OCI-LY7 (cell line): Measurements from ENCODE around the gene GRXCR1. TPM values are rescaled to one million over a fixed set of nuclear protein-coding genes. Genes with fewer than 3 reads are reported as not detected.

ENCODE experiments used
- BruUV-seq: library from RNA; stranded (reverse); fragments of 400-500 nt; replicated peaks from 2 replicates; lab custom pipeline; 2021; lab: Mats Ljungman, UMichigan
- CTCF ChIA-PET: fragments of 300-600 bp; sonication (Branson Sonifier 250); formaldehyde crosslinking; loops from one replicate; lab custom pipeline; 2022; ENCODE audit warnings: antibody characterized with exemption; ENCODE audit not compliant: unreplicated experiment; lab: Charles Lee
- POLR2A ChIA-PET: fragments of 300-600 bp; sonication (Branson Sonifier 250); formaldehyde crosslinking; loops from one replicate; lab custom pipeline; 2022; ENCODE audit warnings: antibody characterized with exemption; lab: Charles Lee
- DNase-seq: peaks from one replicate; pipeline ENCODE4 v3.0.0-alpha.2; 2015; ENCODE audit warnings: low spot score
- H2AFZ ChIP-seq: fragments of 200-600 bp; sonication (generic), shearing (Covaris generic); 2 replicates; pipeline ENCODE4 v1.6.1; 2014; ENCODE audit warnings: mild to moderate bottlenecking, antibody characterized with exemption, low read length, moderate library complexity
- H3K27ac ChIP-seq: fragments of 200-600 bp; sonication (generic); 2 replicates; pipeline ENCODE4 v1.5.1; 2014; ENCODE audit warnings: mixed run types, low read depth, mild to moderate bottlenecking, moderate library complexity, low read length, inconsistent platforms; ENCODE audit not compliant: poor library complexity, severe bottlenecking
- H3K36me3 ChIP-seq: fragments of 200-600 bp; sonication (generic); 2 replicates; pipeline ENCODE4 v1.6.1; 2014; ENCODE audit warnings: mild to moderate bottlenecking, antibody characterized with exemption, low read length, moderate library complexity, mixed read lengths; ENCODE audit not compliant: insufficient read depth
- H3K4me1 ChIP-seq: fragments of 200-600 bp; sonication (generic); 2 replicates; pipeline ENCODE4 v1.5.1; 2014; ENCODE audit warnings: mild to moderate bottlenecking, low read length; ENCODE audit not compliant: insufficient read depth, poor library complexity, severe bottlenecking
- H3K4me2 ChIP-seq: fragments of 200-600 bp; sonication (generic); 2 replicates; pipeline ENCODE4 v1.6.1; 2014; ENCODE audit warnings: mild to moderate bottlenecking, low read length
- H3K4me3 ChIP-seq: fragments of 200-600 bp; sonication (generic); 2 replicates; pipeline ENCODE4 v1.5.1; 2014; ENCODE audit warnings: mild to moderate bottlenecking, low read depth, low read length; ENCODE audit not compliant: poor library complexity, severe bottlenecking
- H3K79me2 ChIP-seq: fragments of 200-600 bp; sonication (generic); 2 replicates; pipeline ENCODE4 v1.6.1; 2016; ENCODE audit warnings: low read depth, mild to moderate bottlenecking, low read length, moderate library complexity, mixed read lengths; ENCODE audit not compliant: insufficient read depth
- H3K9me2 ChIP-seq: fragments of 200-600 bp; sonication (generic); 2 replicates; pipeline ENCODE4 v1.6.1; 2016; ENCODE audit warnings: mild to moderate bottlenecking, low read length, mixed read lengths; ENCODE audit not compliant: insufficient read depth
- H3K9me3 ChIP-seq: fragments of 200-600 bp; sonication (generic); 2 replicates; pipeline ENCODE4 v1.6.1; 2014; ENCODE audit warnings: mild to moderate bottlenecking, mixed run types, low read length, mixed read lengths
- H4K20me1 ChIP-seq: fragments of 200-600 bp; sonication (generic); 2 replicates; pipeline ENCODE4 v1.6.1; 2014; ENCODE audit warnings: mild to moderate bottlenecking, antibody characterized with exemption, low read length, moderate library complexity, mixed read lengths; ENCODE audit not compliant: insufficient read depth
- EZH2phosphoT487 ChIP-seq: fragments of 200-600 bp; sonication (generic); IDR thresholded peaks from 2 replicates; pipeline ENCODE4 v1.6.1; 2018; ENCODE audit warnings: low read depth, borderline replicate concordance, mild to moderate bottlenecking, mixed run types, antibody characterized with exemption, low read length, moderate library complexity, mixed read lengths
- intact Hi-C: fragments of 100-400 bp; cut with micrococcal nuclease; formaldehyde crosslinking; loops from one replicate; pipeline ENCODE4 v1.10.0; 2022; ENCODE audit not compliant: unreplicated experiment
- total RNA-seq, 2 experiments: library from RNA; depleted of rRNA in 1 of 2; stranded (reverse); fragments of >200 nt in 1 of 2; shearing (Covaris generic) in 1 of 2; gene quantifications; 2 replicates each; pipeline ENCODE4 v1.2.3, GENCODE V29; 2014 to 2022
- TF ChIP-seq, protein P1 (sequence below): fragments of 200-600 bp; sonication (generic); conservative IDR thresholded peaks from 2 replicates; pipeline ENCODE4 v1.5.1; 2014; ENCODE audit warnings: mild to moderate bottlenecking, antibody characterized with exemption, low read length, moderate library complexity, mixed read lengths

GRXCR1 gene
- total RNA-seq, 2 experiments from 2014 or later = not detected

DNA sequence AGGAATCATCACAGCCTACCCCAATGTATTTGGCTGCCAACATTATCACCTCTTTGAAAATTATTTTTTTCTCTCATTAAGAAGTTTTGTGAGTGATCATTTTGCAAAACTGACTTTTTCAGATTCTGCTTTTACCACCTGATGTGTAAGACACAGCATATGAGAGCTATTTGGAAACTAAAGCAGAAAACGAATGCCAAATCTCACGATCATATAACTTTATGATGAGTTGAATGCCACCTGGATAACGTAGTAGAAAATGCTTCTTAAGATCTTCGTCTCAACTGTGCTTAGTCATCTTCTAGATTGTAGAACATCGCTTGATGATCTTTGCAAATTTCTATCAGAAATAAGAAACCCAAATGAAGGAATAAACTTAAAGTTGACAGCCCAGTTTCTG is 21.3 kb upstream of the GRXCR1 start:
- Histone ChIP-seq H4K20me1 (no peaks in the 10 kb centered on the region), H3K27ac (no peak overlapping the region), H2AFZ (no peak overlapping the region), H3K36me3 (no peaks in the 10 kb centered on the region), H3K4me3 (no peak overlapping the region), H3K79me2 (no peaks in the 10 kb centered on the region), H3K9me3 (no peaks in the 10 kb centered on the region), H3K4me1 (no peaks in the 10 kb centered on the region), H3K9me2 (no peaks in the 10 kb centered on the region), H3K4me2 (no peak overlapping the region)
- intact Hi-C loops = no loop called here
- BruUV-seq = no TSS peak
- no peak for DNase-seq
- POLR2A ChIA-PET = interaction anchor here (1.2 kb wide), 1 partner anchor 13 kb away, joined by 5 read pairs; no protein-coding TSS in a partner anchor
- CTCF ChIA-PET = no interaction called here
- TF ChIP-seq, protein P1, sequence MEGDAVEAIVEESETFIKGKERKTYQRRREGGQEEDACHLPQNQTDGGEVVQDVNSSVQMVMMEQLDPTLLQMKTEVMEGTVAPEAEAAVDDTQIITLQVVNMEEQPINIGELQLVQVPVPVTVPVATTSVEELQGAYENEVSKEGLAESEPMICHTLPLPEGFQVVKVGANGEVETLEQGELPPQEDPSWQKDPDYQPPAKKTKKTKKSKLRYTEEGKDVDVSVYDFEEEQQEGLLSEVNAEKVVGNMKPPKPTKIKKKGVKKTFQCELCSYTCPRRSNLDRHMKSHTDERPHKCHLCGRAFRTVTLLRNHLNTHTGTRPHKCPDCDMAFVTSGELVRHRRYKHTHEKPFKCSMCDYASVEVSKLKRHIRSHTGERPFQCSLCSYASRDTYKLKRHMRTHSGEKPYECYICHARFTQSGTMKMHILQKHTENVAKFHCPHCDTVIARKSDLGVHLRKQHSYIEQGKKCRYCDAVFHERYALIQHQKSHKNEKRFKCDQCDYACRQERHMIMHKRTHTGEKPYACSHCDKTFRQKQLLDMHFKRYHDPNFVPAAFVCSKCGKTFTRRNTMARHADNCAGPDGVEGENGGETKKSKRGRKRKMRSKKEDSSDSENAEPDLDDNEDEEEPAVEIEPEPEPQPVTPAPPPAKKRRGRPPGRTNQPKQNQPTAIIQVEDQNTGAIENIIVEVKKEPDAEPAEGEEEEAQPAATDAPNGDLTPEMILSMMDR = no peak
- no peak for TF ChIP-seq EZH2phosphoT487

DNA sequence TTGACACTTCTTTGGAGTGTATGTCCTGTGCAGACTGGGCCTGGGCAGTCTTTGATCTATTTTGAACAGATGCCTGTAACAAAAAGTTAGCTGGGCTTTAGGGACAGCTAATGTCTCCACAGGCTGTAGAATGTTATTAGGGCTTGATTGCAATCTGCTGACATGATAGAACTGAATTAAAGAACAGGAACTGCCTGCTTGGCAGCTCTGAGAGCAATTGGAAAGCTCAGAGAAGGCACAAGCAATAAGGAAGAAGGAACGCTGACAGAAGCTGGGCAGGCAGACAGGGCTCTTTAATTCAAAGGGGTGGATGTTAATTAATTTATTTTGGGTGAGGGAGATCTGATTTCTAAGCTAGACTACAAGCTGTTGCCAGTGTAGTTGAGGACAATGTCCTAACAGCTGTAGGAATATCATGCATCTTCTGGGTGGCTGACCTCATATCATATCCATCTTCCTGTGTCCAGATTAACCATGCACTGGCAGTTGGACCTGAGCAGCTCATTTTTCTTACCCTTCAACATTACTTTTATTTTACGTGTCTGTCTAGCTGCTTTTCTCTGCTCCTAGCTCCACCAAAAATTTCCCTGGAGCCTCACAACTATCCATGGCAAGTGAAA is 20.7 kb upstream of the GRXCR1 start:
- Histone ChIP-seq H3K4me1 (no peaks in the 10 kb centered on the region), H3K36me3 (no peaks in the 10 kb centered on the region), H3K4me2 (no peak overlapping the region), H3K27ac (no peak overlapping the region), H2AFZ (no peak overlapping the region), H3K9me2 (no peaks in the 10 kb centered on the region), H3K9me3 (no peaks in the 10 kb centered on the region), H3K4me3 (no peak overlapping the region), H3K79me2 (no peaks in the 10 kb centered on the region), H4K20me1 (no peaks in the 10 kb centered on the region)
- CTCF ChIA-PET = no interaction called here
- intact Hi-C loops = no loop called here
- POLR2A ChIA-PET = interaction anchor here (0.6 to 1.2 kb wide), 2 partner anchors 10 to 12 kb away, joined by 3 to 5 read pairs; no protein-coding TSS in a partner anchor
- DNase-seq = no peak
- TF ChIP-seq, protein P1 = no peak
- no peak for TF ChIP-seq EZH2phosphoT487
- no TSS peak for BruUV-seq

DNA sequence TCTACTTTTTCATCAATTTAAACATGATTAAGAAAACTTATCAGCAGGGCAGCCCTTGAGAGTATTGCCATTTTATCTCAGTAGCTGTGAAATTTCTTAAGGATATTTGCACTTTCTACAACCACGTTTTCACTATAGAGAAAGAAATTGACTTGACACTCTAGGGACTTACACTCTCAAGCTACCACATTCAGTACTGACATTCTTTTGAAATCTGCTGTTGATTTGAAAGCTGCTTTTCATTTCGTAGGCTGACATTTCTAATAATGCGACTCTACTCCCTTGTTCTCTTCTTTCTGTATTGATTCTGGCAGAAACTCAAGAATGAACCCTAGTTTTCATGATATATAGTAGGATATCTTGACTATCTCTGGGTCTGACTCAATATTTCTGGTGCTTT is 13.7 kb upstream of the GRXCR1 start:
- POLR2A ChIA-PET = interaction anchor here (0.7 kb wide), 1 partner anchor 31 kb away, joined by 3 read pairs; no protein-coding TSS in a partner anchor
- H3K4me3 ChIP-seq = no peak overlapping the region
- no peaks in the 10 kb centered on the region for H4K20me1 ChIP-seq
- H3K4me1 ChIP-seq = no peaks in the 10 kb centered on the region
- H3K27ac ChIP-seq = no peak overlapping the region
- H3K36me3 ChIP-seq = no peaks in the 10 kb centered on the region
- no peaks in the 10 kb centered on the region for H3K9me3 ChIP-seq
- TF ChIP-seq EZH2phosphoT487 = no peak
- TF ChIP-seq, protein P1 = no peak
- H2AFZ ChIP-seq = no peak overlapping the region
- CTCF ChIA-PET = no interaction called here
- H3K9me2 ChIP-seq = no peaks in the 10 kb centered on the region
- no peak overlapping the region for H3K4me2 ChIP-seq
- BruUV-seq = no TSS peak
- H3K79me2 ChIP-seq = no peaks in the 10 kb centered on the region
- intact Hi-C loops = no loop called here
- DNase-seq = no peak
